Mononuclear cell (primary cell): Measurements from ENCODE around the gene EMC7. TPM values are rescaled to one million over a fixed set of nuclear protein-coding genes. Genes with fewer than 3 reads are reported as not detected.
"Not testable (repeated sequence)": the region's sequence is repeated elsewhere in the genome, so short reads cannot be mapped to it uniquely, and the experiment has no call there.

Experiments
- H3K27me3 ChIP-seq: 2 replicates; pipeline ENCODE4 v1.6.0; 2011; ENCODE audit warnings: low read length, control low read depth; ENCODE audit not compliant: insufficient read depth
- H3K4me1 ChIP-seq: 2 replicates; pipeline ENCODE4 v1.5.1; 2011; ENCODE audit warnings: mild to moderate bottlenecking, low read length, control low read depth; ENCODE audit not compliant: insufficient read depth
- H3K4me3 ChIP-seq: 2 replicates; pipeline ENCODE4 v1.5.1; 2011; ENCODE audit warnings: mild to moderate bottlenecking, low read length, moderate library complexity
- H3K9me3 ChIP-seq: 2 replicates; pipeline ENCODE4 v1.5.1; 2011; ENCODE audit warnings: low read depth, mild to moderate bottlenecking, control low read depth, low read length
- total RNA-seq: library from RNA; depleted of rRNA; stranded (reverse); fragments of >200 nt; gene quantifications from one replicate; pipeline ENCODE4 v1.2.3, GENCODE V29; 2012

Gene EMC7
- total RNA-seq, 1 donor = 34.7 TPM

DNA sequence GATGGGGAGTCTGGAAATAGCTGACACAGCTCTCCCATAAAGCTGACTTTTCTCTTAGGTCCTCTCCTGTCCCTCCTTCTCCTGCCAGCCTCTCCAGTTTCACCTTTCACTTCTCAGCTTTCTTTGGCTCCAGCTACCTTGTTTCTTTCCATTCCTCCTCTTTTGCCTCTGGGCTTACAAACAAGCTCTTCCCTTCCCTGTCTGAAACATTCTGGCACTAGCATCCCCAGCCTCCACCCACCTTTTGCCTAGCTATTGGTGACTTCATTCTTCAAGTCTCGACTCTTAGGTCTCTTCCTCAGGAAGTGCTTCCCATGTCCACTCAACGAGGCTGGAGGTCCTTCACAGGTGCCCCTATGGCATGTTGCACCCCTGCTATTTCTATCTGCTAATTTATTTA, 42.2 kb downstream of the EMC7 start:
- Histone ChIP-seq H3K4me1 (no peaks in the 10 kb centered on the region), H3K4me3 (no peak overlapping the region), H3K27me3 (no peaks in the 10 kb centered on the region), H3K9me3 (no peaks in the 10 kb centered on the region)

DNA sequence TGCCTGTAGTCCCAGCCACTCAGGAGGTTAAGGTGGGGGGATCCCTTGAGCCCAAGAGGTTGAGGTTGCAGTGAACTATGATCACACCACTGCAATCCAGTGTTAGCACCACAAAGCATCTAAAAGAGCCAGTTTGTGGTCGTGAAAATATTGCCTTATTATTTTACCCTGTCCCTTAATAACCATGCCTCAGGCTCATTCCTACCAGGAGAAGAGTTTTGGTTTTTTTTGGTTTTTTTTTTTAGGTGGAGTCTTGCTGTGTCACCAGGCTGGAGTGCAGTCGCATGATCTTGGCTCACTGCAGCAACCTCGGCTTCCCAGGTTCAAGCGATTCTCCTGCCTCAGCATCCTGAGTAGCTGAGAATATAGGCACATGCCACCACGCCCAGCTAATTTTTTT, 44.8 kb downstream of the EMC7 start:
- H3K9me3 ChIP-seq = no peaks in the 10 kb centered on the region
- no peaks in the 10 kb centered on the region for H3K27me3 ChIP-seq
- no peak overlapping the region for H3K4me3 ChIP-seq
- H3K4me1 ChIP-seq = no peaks in the 10 kb centered on the region

DNA sequence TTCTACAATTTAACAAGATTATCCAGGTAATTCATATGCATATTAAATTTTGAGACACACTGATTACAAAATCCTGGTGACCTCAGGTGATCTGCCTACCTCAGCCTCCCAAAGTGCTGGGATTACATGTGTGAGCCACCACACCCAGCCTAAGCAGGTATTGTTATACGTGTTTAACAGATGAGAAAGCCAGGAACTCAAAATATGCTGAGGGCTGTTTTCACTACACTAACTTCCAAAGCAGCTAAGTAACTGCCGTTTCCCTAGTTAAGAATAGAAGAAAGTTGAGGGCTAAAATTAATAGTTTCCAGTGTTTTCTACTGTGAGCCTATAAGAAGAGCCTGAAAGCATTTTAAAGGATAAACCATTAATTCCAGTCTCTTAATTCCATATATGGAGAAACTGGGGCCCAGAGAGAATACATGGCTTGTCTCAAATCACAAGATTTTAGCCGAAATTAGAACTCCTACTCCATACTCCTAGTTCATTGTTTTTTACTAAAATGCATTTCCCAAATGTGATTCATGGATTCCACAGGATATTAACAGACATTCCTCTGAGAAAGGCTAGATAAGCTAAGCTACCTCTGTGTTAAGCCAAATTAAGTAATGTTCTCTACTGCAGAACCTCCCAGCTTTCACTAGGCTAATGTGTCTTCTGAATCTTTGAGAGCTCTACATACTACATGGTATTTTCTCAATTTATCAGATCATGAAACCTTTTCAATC, 45.6 kb downstream of the EMC7 start:
- Histone ChIP-seq H3K27me3 (no peaks in the 10 kb centered on the region), H3K4me1 (no peaks in the 10 kb centered on the region), H3K9me3 (peaks cover 5% of the 10 kb centered on the region), H3K4me3 (no peak overlapping the region)

DNA sequence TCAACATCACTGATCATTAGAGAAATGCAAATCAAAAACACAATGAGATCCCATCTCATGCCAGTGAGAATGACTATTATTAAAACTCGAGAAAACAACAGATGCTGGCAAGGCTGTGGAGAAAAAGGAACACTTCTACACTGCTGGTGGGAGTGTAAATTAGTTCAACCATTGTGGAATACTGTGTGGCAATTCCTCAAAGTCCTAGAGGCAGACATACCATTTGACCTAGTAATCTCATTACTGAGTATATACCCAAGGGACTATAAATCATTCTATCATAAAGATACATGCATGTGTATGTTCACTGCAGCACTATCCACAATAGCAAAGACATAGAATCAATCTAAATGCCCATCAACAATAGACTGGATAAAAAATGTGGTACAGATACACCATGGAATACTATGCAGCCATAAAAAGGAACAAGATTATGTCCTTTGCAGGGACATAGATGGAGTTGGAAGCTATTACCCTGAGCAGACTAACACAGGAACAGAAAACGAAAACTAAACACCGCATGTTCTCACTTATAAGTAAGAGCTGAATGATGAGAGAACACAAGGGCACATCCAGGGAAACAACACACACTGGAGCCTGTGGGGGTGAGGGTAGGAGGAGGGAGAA, 47.5 kb downstream of the EMC7 start:
- Histone ChIP-seq H3K4me1 (no peaks in the 10 kb centered on the region), H3K4me3 (no peak overlapping the region), H3K27me3 (no peaks in the 10 kb centered on the region), H3K9me3 (peaks cover 16% of the 10 kb centered on the region)

DNA sequence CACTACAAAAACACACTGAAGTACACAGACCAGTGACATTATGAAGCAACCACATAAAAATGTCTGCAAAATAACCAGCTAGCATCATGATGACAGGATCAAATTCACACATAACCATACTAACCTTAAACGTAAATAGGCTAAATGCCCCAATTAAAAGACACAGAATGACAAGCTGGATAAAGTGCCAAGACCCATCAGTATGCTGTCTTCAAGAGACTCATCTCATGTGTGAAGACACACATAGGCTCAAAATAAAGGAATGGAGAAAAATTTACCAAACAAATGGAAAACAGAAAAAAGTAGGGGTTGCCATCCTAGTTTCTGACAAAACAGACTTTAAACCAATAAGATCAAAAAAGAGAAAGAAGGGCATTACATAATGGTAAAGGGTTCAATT, 51.3 kb downstream of the EMC7 start:
- H3K27me3 ChIP-seq, H3K4me3 ChIP-seq, H3K4me1 ChIP-seq: not testable (repeated sequence)
- H3K9me3 ChIP-seq = peaks cover 16% of the 10 kb centered on the region

DNA sequence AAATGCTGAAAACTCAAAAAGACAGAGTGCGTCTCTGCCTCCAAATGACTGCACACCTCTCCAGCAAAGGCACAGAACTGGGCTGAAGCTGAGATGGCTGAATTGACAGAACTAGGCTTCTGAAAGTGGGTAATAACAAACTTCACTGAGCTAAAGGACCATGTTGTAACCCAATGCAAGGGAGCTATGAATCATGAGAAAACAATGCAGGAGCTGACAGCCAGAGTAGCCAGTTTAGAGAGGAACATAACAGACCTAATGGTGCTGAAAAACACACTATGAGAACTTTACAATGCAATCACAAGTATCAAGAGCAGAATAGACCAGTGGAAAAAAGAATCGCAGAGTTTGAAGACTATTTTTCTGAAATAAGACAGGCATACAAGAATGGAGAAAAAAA, 52.5 kb downstream of the EMC7 start:
- Histone ChIP-seq H3K27me3 (no peaks in the 10 kb centered on the region), H3K4me3 (no peak overlapping the region), H3K9me3 (peaks cover 16% of the 10 kb centered on the region), H3K4me1 (no peaks in the 10 kb centered on the region)

DNA sequence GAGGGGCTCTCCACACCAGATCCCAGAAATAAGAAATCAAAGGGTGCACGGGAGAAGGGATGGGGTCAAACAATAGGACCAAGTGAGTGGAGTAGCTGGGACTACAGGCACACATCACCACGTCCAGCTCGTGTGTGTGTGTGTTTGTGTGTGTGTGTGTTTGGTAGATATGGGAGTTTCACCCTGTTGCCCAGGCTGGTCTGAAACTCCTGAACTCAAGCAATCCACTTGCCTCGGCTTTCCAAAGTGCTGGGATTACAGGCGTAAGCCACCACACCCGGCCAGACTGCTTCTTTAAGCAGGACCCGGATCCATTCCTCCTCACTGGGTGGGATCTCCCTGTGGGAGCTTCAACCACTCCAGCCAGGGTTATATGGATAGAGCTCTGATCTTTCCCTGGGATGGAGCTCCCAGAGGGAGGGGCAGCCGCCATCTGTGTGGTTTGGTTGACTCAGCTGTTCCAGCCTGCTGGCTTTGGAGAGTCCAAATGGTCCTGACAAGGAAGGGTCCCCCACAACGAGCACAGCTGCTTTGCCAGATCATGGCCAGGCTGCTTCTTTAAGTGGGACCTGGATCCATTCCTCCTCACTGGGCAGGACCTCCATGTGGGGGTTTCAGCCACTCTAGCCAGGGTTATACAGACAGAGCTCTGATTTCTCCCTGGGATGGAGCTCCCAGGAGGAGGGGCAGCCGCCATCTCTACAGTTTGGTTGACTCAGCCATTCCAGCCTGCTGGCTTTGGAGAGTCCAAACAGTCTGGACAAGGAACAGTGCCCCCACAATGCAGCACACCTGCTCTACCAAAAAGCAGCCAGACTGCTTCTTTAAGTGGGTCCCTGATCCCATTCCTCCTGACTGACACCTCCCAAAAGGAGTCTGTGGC, 53.5 kb downstream of the EMC7 start:
- no peaks in the 10 kb centered on the region for H3K27me3 ChIP-seq
- peaks cover 16% of the 10 kb centered on the region for H3K9me3 ChIP-seq
- no peak overlapping the region for H3K4me3 ChIP-seq
- H3K4me1 ChIP-seq = no peaks in the 10 kb centered on the region

DNA sequence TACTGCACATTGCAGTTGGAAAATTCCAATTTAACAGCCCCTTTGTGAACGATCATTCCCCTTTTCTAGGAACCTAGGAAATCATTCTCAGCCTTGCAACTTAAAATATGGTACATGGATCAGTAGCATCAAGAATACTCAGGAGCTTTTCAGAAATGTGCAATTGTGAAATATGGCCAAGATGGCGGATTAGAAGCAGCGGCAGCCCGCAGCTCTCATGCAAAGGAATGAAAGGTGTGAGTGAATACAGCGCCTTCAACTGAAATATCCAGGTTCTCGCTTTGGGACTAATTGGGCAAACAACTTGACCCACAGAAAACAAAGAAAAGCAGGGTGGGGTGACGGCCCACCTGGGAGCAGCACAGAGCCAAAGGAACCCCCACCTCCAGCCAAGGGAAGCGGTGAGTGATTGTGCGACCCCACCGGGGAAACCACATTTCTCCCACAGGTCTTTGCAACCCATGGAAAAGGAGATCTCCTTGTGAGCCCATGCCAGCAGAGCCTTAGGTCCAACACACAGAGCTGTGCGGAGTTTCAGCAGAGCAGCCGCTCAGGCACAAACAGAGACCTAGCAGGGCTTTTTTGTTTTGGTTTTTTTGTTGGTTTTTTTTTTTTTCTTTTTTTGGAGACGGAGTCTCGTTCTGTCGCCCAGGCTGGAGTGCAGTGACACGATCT, 55.1 kb downstream of the EMC7 start:
- no peaks in the 10 kb centered on the region for H3K27me3 ChIP-seq
- no peaks in the 10 kb centered on the region for H3K4me1 ChIP-seq
- peaks cover 16% of the 10 kb centered on the region for H3K9me3 ChIP-seq
- no peak overlapping the region for H3K4me3 ChIP-seq

DNA sequence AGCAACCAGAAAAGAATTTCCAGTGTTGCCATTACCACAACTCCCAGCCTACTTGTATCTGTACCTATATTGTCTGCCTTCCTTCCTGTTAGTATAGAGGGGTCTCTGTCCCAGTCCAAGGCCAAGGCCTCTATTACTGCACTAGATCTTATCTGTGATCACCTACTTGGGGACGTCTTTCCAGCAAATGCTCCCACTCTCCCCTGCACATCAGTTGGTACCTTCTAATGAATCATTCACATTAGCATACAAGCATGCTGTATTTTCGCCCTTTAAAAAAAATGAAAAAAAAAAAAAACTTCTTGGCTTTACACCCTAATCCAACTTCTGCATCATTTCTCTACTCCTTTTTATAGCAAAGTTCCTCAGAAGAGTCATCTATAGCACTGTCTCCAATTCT, 57.8 kb downstream of the EMC7 start:
- H3K4me3 ChIP-seq = no peak overlapping the region
- no peaks in the 10 kb centered on the region for H3K27me3 ChIP-seq
- H3K4me1 ChIP-seq = peaks cover 9% of the 10 kb centered on the region
- H3K9me3 ChIP-seq = no peaks in the 10 kb centered on the region

DNA sequence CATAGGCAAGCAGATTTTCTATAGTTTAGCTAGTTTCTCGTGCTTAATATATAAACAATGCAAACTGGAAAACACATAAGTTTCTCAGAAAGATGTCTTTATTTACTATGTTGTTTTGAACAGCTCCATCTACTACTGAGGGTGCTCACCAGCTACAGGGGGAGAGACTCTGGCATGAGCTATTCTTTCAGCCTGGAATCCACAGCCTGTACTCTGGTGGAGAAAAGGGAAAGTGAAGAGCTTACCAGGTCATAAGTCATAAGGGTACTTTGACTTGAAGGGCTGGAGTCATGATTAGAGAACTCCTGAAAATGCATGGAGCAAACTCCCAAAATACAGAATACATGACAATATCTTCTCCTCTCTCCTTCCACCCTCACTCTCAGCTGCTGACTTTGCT, 58.3 kb downstream of the EMC7 start:
- Histone ChIP-seq H3K4me1 (peaks cover 9% of the 10 kb centered on the region), H3K4me3 (no peak overlapping the region), H3K27me3 (no peaks in the 10 kb centered on the region), H3K9me3 (no peaks in the 10 kb centered on the region)

DNA sequence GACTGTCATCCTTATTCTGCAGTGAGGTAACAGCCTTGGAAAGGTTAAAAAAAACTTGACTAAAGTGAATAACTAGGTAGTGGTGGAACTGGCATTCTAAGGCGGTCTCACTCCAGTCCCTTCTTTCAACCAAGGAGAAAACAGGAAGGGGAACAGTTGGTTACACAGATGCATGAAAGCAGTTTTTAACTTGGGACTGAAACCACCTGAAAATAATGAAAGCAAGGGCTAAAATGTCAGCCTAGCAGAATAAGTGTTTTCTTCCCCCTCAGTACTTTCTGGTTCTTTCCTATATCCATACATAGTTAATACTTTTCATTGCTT, 61.9 kb downstream of the EMC7 start:
- Histone ChIP-seq H3K4me3 (no peak overlapping the region), H3K27me3 (no peaks in the 10 kb centered on the region), H3K9me3 (no peaks in the 10 kb centered on the region), H3K4me1 (peaks cover 14% of the 10 kb centered on the region)

DNA sequence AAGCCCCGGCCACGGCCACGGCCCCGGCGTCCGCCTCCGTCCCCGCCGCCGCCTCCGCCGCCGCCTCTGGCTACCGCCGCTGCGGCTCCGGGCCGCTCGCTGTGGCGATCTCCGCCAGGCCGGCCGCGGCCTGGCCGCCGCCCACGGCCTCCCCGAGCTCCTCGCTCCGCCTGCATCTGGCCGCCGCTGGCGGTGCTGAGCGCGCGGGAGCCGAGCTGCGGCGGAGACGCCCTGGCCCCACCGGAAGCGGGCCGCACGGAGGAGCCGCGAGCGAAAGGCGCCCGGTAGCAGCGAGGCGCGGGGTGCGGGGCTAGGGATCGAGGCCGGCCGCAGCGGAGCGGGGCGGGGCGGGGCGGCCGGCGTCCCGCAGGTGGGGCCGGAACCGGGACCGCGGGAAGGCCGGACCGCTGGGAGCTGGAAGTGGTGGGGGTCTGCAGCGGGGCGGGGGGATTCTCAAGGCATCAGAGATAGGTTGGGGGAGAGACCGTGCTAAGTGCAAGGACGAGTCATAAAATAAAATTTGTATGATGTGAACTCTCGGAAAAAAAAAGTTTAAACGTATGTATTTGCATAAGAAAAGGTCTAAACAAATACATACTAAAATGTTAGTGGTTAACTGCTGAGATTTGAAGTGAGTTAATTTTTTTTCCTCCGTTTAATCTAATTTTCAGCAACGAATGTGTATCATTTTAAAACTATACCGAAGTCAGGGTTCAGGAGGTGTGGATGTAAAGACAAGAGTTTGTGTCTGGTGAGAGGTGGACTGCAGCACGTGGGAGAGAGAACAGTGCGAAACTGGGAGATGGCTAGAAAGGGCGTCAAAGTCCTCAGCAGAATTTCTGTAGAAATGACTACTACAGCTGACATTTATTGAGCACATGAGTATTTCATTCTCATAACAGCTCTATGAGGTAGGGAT, 62.5 kb downstream of the EMC7 start, which contains the start of gene AVEN:
TSS of gene AVEN (minus strand) at position 334 of the 919 bp plus-strand sequence. CDS start at position 176, 158 bp downstream.
- H3K9me3 ChIP-seq = no peaks in the 10 kb centered on the region
- H3K27me3 ChIP-seq = no peaks in the 10 kb centered on the region
- H3K4me1 ChIP-seq = peaks cover 14% of the 10 kb centered on the region
- H3K4me3 ChIP-seq = peak within 1 kb of the TSS; percentile 87

DNA sequence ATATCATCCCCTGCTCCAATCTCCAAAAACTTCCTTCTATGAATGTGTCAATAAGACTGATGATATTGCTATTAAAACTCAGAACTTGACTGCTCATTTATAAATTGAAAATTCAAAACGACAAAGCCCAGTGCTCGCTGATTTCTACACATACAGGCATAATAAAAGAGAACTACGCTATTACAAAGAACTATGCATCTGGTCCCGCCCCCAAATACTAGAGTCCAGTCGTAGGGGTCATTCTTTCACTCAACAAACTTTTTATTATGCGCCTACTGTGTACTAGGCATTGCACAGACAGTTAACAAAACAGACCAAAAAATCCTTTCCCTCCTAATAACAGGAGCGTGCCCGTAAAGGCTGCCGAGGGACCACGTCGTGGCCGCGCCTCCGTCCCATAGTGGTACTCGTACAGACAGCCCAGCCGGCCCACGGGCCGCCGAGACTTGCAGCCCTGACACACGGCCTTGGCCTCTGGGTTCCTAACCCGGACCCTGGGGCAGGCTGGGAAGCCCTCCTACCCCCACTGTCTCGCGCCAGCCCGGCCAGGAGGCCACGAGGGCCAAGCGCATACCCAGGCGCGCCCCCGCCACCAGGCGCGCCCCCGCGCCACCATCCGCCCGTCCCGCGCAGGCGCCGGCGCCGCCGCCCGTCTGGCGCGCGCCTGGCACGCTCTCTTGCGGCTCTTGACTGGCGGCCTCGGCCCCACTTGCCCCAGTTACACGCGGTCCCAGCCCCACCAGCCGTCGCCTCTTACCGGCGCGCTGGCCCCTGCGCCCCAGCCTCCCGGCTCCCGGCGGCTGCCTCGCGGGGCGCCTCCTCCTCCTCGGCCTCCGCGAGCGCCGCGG, 63.4 kb downstream of the EMC7 start:
- H3K9me3 ChIP-seq = no peaks in the 10 kb centered on the region
- H3K4me3 ChIP-seq = peak overlapping the region; percentile 87
- no peaks in the 10 kb centered on the region for H3K27me3 ChIP-seq
- H3K4me1 ChIP-seq = peaks cover 14% of the 10 kb centered on the region
